Suprapubic skin (tissue), 4 donors: ENCODE results near the gene FKBP1A. TPM values are rescaled to one million over a fixed set of nuclear protein-coding genes. Genes with fewer than 3 reads are reported as not detected.

Experiments used
- DNase-seq, 2 donors: peaks; one replicate each; pipeline ENCODE4 v3.0.0-alpha.2; 2019; ENCODE audit warnings: low spot score in 2 of 2
- H3K27ac ChIP-seq: fragments of 200-600 bp; sonication (generic); one replicate; pipeline ENCODE4 v1.5.1; 2019
- H3K27me3 ChIP-seq: fragments of 200-600 bp; sonication (generic); one replicate; pipeline ENCODE4 v1.5.1; 2019
- H3K36me3 ChIP-seq: fragments of 200-600 bp; sonication (generic); one replicate; pipeline ENCODE4 v1.5.1; 2019
- H3K4me1 ChIP-seq: fragments of 200-600 bp; sonication (generic); one replicate; pipeline ENCODE4 v1.5.1; 2019
- H3K4me3 ChIP-seq: fragments of 200-600 bp; sonication (generic); one replicate; pipeline ENCODE4 v1.5.1; 2019; ENCODE audit warnings: mild to moderate bottlenecking
- H3K9me3 ChIP-seq: fragments of 200-600 bp; sonication (generic); one replicate; pipeline ENCODE4 v1.5.1; 2019
- CTCF ChIP-seq, 2 donors: fragments of 200-600 bp in 1 of 2; fragments of 450-650 bp in 1 of 2; sonication (generic) in 1 of 2; IDR thresholded peaks; one replicate each; pipeline ENCODE4 v1.5.1; 2016 to 2019; ENCODE audit warnings: antibody characterized with exemption in 2 of 2, mild to moderate bottlenecking in 1 of 2, moderate library complexity in 1 of 2
- EP300 ChIP-seq: sonication (generic); formaldehyde crosslinking; IDR thresholded peaks from one replicate; pipeline ENCODE4 v1.6.1; 2017; ENCODE audit warnings: antibody characterized with exemption
- POLR2A ChIP-seq, 2 donors: fragments of 450-650 bp; IDR thresholded peaks; one replicate each; pipeline ENCODE4 v1.6.1; 2017; ENCODE audit warnings: antibody characterized with exemption in 2 of 2, mild to moderate bottlenecking in 2 of 2, moderate library complexity in 2 of 2
- POLR2AphosphoS5 ChIP-seq, 3 donors: sonication (generic); formaldehyde crosslinking; IDR thresholded peaks; one replicate each; pipeline ENCODE4 v1.6.1; 2017; ENCODE audit warnings: antibody characterized with exemption in 3 of 3
- WGBS: methylation state at CpG from one replicate; pipeline ENCODE4 v1.1.5; 2018; 5-methylcytosine and 5-hydroxymethylcytosine counted together
- total RNA-seq, 4 donors: library from RNA; depleted of rRNA; stranded (reverse); fragments of >200 nt; gene quantifications; one replicate each; pipeline ENCODE4 v1.1.0, GENCODE V29; 2016

The FKBP1A gene
- total RNA-seq, 4 donors from 2014 or later: 100.0 to 151 (median 115) TPM

GRCh38 chr20:1325173-1326030 lies 67.5 kb downstream of the FKBP1A start:
- Histone ChIP-seq H3K4me1 (peaks cover 73% of the 10 kb centered on the region), H3K27me3 (no peaks in the 10 kb centered on the region), H3K27ac (peak overlapping the region; percentile 97), H3K9me3 (no peaks in the 10 kb centered on the region), H3K4me3 (peak overlapping the region; percentile 64), H3K36me3 (no peaks in the 10 kb centered on the region)
- WGBS: 1% methylated on average over 52 of the region's 56 CpGs
- TF ChIP-seq EP300 (no peak), POLR2AphosphoS5 (IDR thresholded peaks at IDR 0.05) (peak in 2 of 3 donors; percentile 71 to 74), CTCF (IDR thresholded peaks at IDR 0.05) (peak; percentile 26 to 40), POLR2A (IDR thresholded peaks at IDR 0.05) (peak; percentile 54 to 90)
- DNase-seq: peak; percentile 98 to 99

- WGBS: 30% methylated on average over 15 of the region's 15 CpGs
- peak overlapping the region; percentile 97 for H3K27ac ChIP-seq
- TF ChIP-seq EP300 (no peak), CTCF (IDR thresholded peaks at IDR 0.05) (no peak), POLR2AphosphoS5 (IDR thresholded peaks at IDR 0.05) (no peak), POLR2A (IDR thresholded peaks at IDR 0.05) (no peak)
- peak overlapping the region; percentile 64 for H3K4me3 ChIP-seq
- H3K4me1 ChIP-seq: peaks cover 66% of the 10 kb centered on the region
- DNase-seq: peak; percentile 64 to 70
- no peaks in the 10 kb centered on the region for H3K27me3 ChIP-seq
- H3K9me3 ChIP-seq: no peaks in the 10 kb centered on the region
- no peaks in the 10 kb centered on the region for H3K36me3 ChIP-seq
Measured at GRCh38 chr20:1324598-1325172, 68.2 kb downstream of the FKBP1A start.

- Histone ChIP-seq H3K27ac (peak overlapping the region; percentile 27), H3K4me3 (no peak overlapping the region), H3K9me3 (no peaks in the 10 kb centered on the region), H3K36me3 (no peaks in the 10 kb centered on the region), H3K4me1 (peaks cover 59% of the 10 kb centered on the region), H3K27me3 (no peaks in the 10 kb centered on the region)
- DNase-seq: peak; percentile 53 to 61
- 78% methylated on average over 12 of the region's 12 CpGs for WGBS
- TF ChIP-seq POLR2A (IDR thresholded peaks at IDR 0.05): no peak
- no peak for TF ChIP-seq EP300
- TF ChIP-seq CTCF (IDR thresholded peaks at IDR 0.05): no peak
- TF ChIP-seq POLR2AphosphoS5 (IDR thresholded peaks at IDR 0.05): no peak
Measured at GRCh38 chr20:1323830-1324597, 68.8 kb downstream of the FKBP1A start.

GRCh38 chr20:1323256-1323655 lies 69.6 kb downstream of the FKBP1A start:
- 65% methylated on average over 6 of the region's 6 CpGs for WGBS
- Histone ChIP-seq H3K27ac (peak overlapping the region; percentile 66), H3K36me3 (no peaks in the 10 kb centered on the region), H3K4me1 (peaks cover 52% of the 10 kb centered on the region), H3K4me3 (no peak overlapping the region), H3K9me3 (no peaks in the 10 kb centered on the region), H3K27me3 (no peaks in the 10 kb centered on the region)
- TF ChIP-seq CTCF (IDR thresholded peaks at IDR 0.05) (no peak), POLR2A (IDR thresholded peaks at IDR 0.05) (no peak)
- peak; percentile 49 to 54 for DNase-seq
